IMR-90 (cell line): Measurements from ENCODE around the gene CYP26A1. TPM values are rescaled to one million over a fixed set of nuclear protein-coding genes. Genes with fewer than 3 reads are reported as not detected.

Experiments used
- ATAC-seq: fragments of 200-7000 bp; cut with Tn5 transposase; 2 replicates; pipeline ENCODE4 v1.9.1; 2020; ENCODE audit warnings: low read depth, mild to moderate bottlenecking, moderate library complexity
- BruUV-seq: library from RNA; stranded (reverse); fragments of 400-500 nt; replicated peaks from 2 replicates; lab custom pipeline; 2021; lab: Mats Ljungman, UMichigan
- CTCF ChIA-PET: fragments of 300-600 bp; formaldehyde crosslinking; extraction: SDS; loops from one replicate; lab custom pipeline; 2021; ENCODE audit warnings: antibody characterized with exemption; lab: Yijun Ruan, JAX
- POLR2A ChIA-PET: fragments of 300-600 bp; sonication (Branson Sonifier 250); formaldehyde crosslinking; loops from one replicate; lab custom pipeline; 2022; ENCODE audit warnings: antibody characterized with exemption; ENCODE audit not compliant: unreplicated experiment; lab: Charles Lee
- DNase-seq: peaks from one replicate; pipeline ENCODE4 v3.0.0; 2013
- H2AFZ ChIP-seq: replicated peaks from 2 replicates; pipeline ENCODE3; 2013; ENCODE audit warnings: low read length, mild to moderate bottlenecking; ENCODE audit not compliant: poor library complexity
- H2AK5ac ChIP-seq: 2 replicates; pipeline ENCODE4 v1.6.1; 2013; ENCODE audit warnings: low read depth, low read length, inconsistent platforms
- H2AK9ac ChIP-seq: replicated peaks from 2 replicates; pipeline ENCODE3; 2013; ENCODE audit warnings: mild to moderate bottlenecking, low read depth, low read length, moderate library complexity; ENCODE audit not compliant: poor library complexity
- H2BK120ac ChIP-seq: 2 replicates; pipeline ENCODE4 v1.6.1; 2013; ENCODE audit warnings: low read depth, low read length, inconsistent platforms
- H2BK15ac ChIP-seq: 3 replicates; pipeline ENCODE4 v1.6.1; 2013; ENCODE audit warnings: low read depth, low read length, inconsistent platforms
- H2BK20ac ChIP-seq: 2 replicates; pipeline ENCODE4 v1.6.1; 2013; ENCODE audit warnings: low read depth, mild to moderate bottlenecking, inconsistent platforms, low read length, moderate library complexity
- H2BK5ac ChIP-seq: 2 replicates; pipeline ENCODE4 v1.6.1; 2013; ENCODE audit warnings: mild to moderate bottlenecking, low read depth, low read length, inconsistent platforms; ENCODE audit not compliant: poor library complexity, severe bottlenecking
- H3K14ac ChIP-seq: replicated peaks from 2 replicates; pipeline ENCODE4 v1.6.1; 2013; ENCODE audit warnings: low read depth, low read length, inconsistent platforms
- H3K18ac ChIP-seq: 2 replicates; pipeline ENCODE4 v1.6.1; 2013; ENCODE audit warnings: low read depth, low read length, control low read depth
- H3K23ac ChIP-seq: 2 replicates; pipeline ENCODE4 v1.6.1; 2013; ENCODE audit warnings: low read depth, low read length, inconsistent platforms
- H3K27ac ChIP-seq: 2 replicates; pipeline ENCODE4 v1.5.1; 2013; ENCODE audit warnings: mild to moderate bottlenecking, control low read depth, low read length; ENCODE audit not compliant: insufficient read depth
- H3K27me3 ChIP-seq: 2 replicates; pipeline ENCODE4 v1.6.1; 2013; ENCODE audit warnings: low read length; ENCODE audit not compliant: control insufficient read depth, insufficient read depth
- H3K36me3 ChIP-seq: 2 replicates; pipeline ENCODE4 v1.6.1; 2013; ENCODE audit warnings: low read length, mixed read lengths; ENCODE audit not compliant: control insufficient read depth, insufficient read depth
- H3K4ac ChIP-seq: 2 replicates; pipeline ENCODE4 v1.6.1; 2013; ENCODE audit warnings: low read depth, low read length, inconsistent platforms
- H3K4me1 ChIP-seq: 2 replicates; pipeline ENCODE4 v1.6.1; 2013; ENCODE audit warnings: low read length, mixed read lengths; ENCODE audit not compliant: control insufficient read depth, insufficient read depth
- H3K4me2 ChIP-seq: 2 replicates; pipeline ENCODE4 v1.6.1; 2013; ENCODE audit warnings: low read depth, mild to moderate bottlenecking, control low read depth, low read length, moderate library complexity
- H3K4me3 ChIP-seq: 2 replicates; pipeline ENCODE4 v1.5.1; 2013; ENCODE audit warnings: low read depth, mild to moderate bottlenecking, control low read depth, low read length, moderate library complexity; ENCODE audit not compliant: insufficient read depth
- H3K56ac ChIP-seq: 2 replicates; pipeline ENCODE4 v1.6.1; 2013; ENCODE audit warnings: low read length, inconsistent platforms; ENCODE audit not compliant: insufficient read depth; ENCODE audit errors: extremely low read depth
- H3K79me1 ChIP-seq, 2 experiments: 2 replicates each; pipeline ENCODE4 v1.6.1; 2013; ENCODE audit warnings: low read length in 2 of 2, inconsistent platforms in 1 of 2, low read depth in 1 of 2
- H3K9ac ChIP-seq: 2 replicates; pipeline ENCODE4 v1.6.1; 2013; ENCODE audit warnings: low read depth, low read length, control low read depth
- H3K9me1 ChIP-seq: 2 replicates; pipeline ENCODE4 v1.6.1; 2013; ENCODE audit warnings: low read length, inconsistent platforms; ENCODE audit not compliant: insufficient read depth
- H3K9me3 ChIP-seq: 2 replicates; pipeline ENCODE4 v1.6.1; 2013; ENCODE audit warnings: low read length; ENCODE audit not compliant: control insufficient read depth, insufficient read depth
- H4K20me1 ChIP-seq: 2 replicates; pipeline ENCODE4 v1.6.1; 2013; ENCODE audit warnings: low read length, inconsistent platforms; ENCODE audit not compliant: insufficient read depth
- H4K5ac ChIP-seq: 2 replicates; pipeline ENCODE4 v1.6.1; 2013; ENCODE audit warnings: mild to moderate bottlenecking, low read depth, low read length, control low read depth
- H4K8ac ChIP-seq, 2 experiments: 2 replicates each; pipeline ENCODE4 v1.6.1; 2013; ENCODE audit warnings: low read depth in 2 of 2, low read length in 2 of 2, control low read depth in 1 of 2, inconsistent platforms in 1 of 2
- H4K91ac ChIP-seq: 2 replicates; pipeline ENCODE4 v1.6.1; 2013; ENCODE audit warnings: low read depth, low read length, inconsistent platforms; ENCODE audit not compliant: insufficient read depth
- BHLHE40 ChIP-seq: fragments of 150-350 bp; IDR thresholded peaks from 2 replicates; pipeline ENCODE4 v1.6.1; 2016; ENCODE audit warnings: mild to moderate bottlenecking, low read depth, low read length
- CEBPB ChIP-seq: IDR thresholded peaks from 2 replicates; pipeline ENCODE4 v1.6.1; 2012; ENCODE audit warnings: low read depth, low read length, improper control_type of control experiment
- CHD1 ChIP-seq: IDR thresholded peaks from 2 replicates; pipeline ENCODE4 v1.6.1; 2012; ENCODE audit warnings: low read depth, low read length, improper control_type of control experiment
- ELK1 ChIP-seq: fragments of 150-350 bp; IDR thresholded peaks from 2 replicates; pipeline ENCODE4 v1.6.1; 2016; ENCODE audit warnings: low read depth, mild to moderate bottlenecking, low read length, moderate library complexity, borderline replicate concordance
- FOS ChIP-seq: fragments of 150-350 bp; IDR thresholded peaks from 2 replicates; pipeline ENCODE4 v1.6.1; 2016; ENCODE audit warnings: low read depth, low read length
- MAFK ChIP-seq: IDR thresholded peaks from 2 replicates; pipeline ENCODE4 v1.6.1; 2012; ENCODE audit warnings: low read depth, low read length, improper control_type of control experiment
- MAZ ChIP-seq: IDR thresholded peaks from 2 replicates; pipeline ENCODE4 v1.6.1; 2012; ENCODE audit warnings: low read depth, mild to moderate bottlenecking, low read length, improper control_type of control experiment, moderate library complexity, borderline replicate concordance
- MXI1 ChIP-seq: IDR thresholded peaks from 2 replicates; pipeline ENCODE4 v1.6.1; 2012; ENCODE audit warnings: low read depth, mild to moderate bottlenecking, low read length, moderate library complexity, borderline replicate concordance
- NFE2L2 ChIP-seq: fragments of 150-350 bp; IDR thresholded peaks from 2 replicates; pipeline ENCODE4 v1.6.1; 2016; ENCODE audit warnings: low read depth, mild to moderate bottlenecking, low read length
- POLR2A ChIP-seq: IDR thresholded peaks from 2 replicates; pipeline ENCODE4 v1.6.1; 2012; ENCODE audit warnings: mild to moderate bottlenecking, low read depth, low read length
- RAD21 ChIP-seq: IDR thresholded peaks from 2 replicates; pipeline ENCODE4 v1.6.1; 2012; ENCODE audit warnings: low read length, improper control_type of control experiment
- RCOR1 ChIP-seq: IDR thresholded peaks from 2 replicates; pipeline ENCODE4 v1.6.1; 2012; ENCODE audit warnings: mild to moderate bottlenecking, low read length, improper control_type of control experiment; ENCODE audit not compliant: insufficient replicate concordance
- RFX5 ChIP-seq: IDR thresholded peaks from 2 replicates; pipeline ENCODE4 v1.8.0; 2012; ENCODE audit warnings: low read depth, mild to moderate bottlenecking, low read length, moderate library complexity
- SMC3 ChIP-seq: fragments of 150-350 bp; IDR thresholded peaks from 2 replicates; pipeline ENCODE4 v1.6.1; 2016; ENCODE audit warnings: low read depth, mild to moderate bottlenecking, antibody characterized with exemption, low read length, moderate library complexity
- WGBS, 2 experiments: methylation state at CpG; one replicate each; pipeline versions ENCODE4 v1.1.5 to v1.1.7; 2013; ENCODE audit warnings: missing lambda C conversion rate in 2 of 2; ENCODE audit not compliant: insufficient read length in 1 of 2; ENCODE audit errors: extremely low coverage in 2 of 2; 5-methylcytosine and 5-hydroxymethylcytosine counted together
- dilution Hi-C: fragments of 300-500 bp; cut with HindIII; formaldehyde crosslinking; loops from one replicate; pipeline ENCODE4 v1.14.3; 2018; ENCODE audit warnings: low sequenced_read_pairs; ENCODE audit not compliant: unreplicated experiment
- in situ Hi-C: fragments of 300-500 bp; cut with MboI; formaldehyde crosslinking; loops from 3 replicates; pipeline ENCODE4 v1.14.3; 2019; ENCODE audit warnings: low sequenced_read_pairs, inconsistent platforms, mixed read lengths
- intact Hi-C: fragments of 100-400 bp; cut with micrococcal nuclease; formaldehyde crosslinking; loops from 2 replicates; pipeline ENCODE4 v1.10.0; 2022
- polyA plus RNA-seq, 3 experiments: library from polyadenylated mRNA; depleted of rRNA; stranded (reverse); fragments of >200 nt; gene quantifications; 2 replicates each; pipeline ENCODE4 v1.2.3, GENCODE V29; 2012; ENCODE audit warnings: low replicate concordance in 1 of 3
- total RNA-seq: library from RNA; depleted of rRNA; stranded (reverse); fragments of >200 nt; gene quantifications from 2 replicates; pipeline ENCODE4 v1.2.3, GENCODE V29; 2012
- TF ChIP-seq, protein P1 (sequence below): fragments of 150-350 bp; IDR thresholded peaks from 2 replicates; pipeline ENCODE4 v1.6.1; 2017; ENCODE audit warnings: mild to moderate bottlenecking, antibody characterized with exemption, low read length, low read depth

The CYP26A1 gene
- total and polyA plus RNA-seq, 2 of the 4 experiments (the other 2 are of a cell fraction): 0.15 TPM; not detected in 1

DNA sequence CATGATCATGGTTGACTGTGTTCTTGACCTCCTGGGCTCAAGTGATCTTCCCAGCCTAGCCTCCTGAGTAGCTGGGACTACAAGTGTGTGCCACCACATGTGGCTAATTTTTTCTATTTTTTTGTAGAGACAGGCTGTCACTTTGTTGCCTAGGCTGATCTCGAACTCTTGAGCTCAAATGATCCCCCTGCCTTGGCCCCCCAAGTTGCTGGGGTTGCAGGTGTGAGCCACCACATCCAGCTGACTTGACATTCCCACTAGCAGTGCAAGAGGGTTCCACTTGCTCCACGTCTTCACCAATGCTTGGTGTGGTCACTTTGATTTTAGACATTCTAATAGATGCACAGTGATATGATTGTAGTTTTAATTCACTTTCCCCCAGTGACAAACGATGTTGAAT is 25.1 kb downstream of the CYP26A1 start:
- TF ChIP-seq CHD1 (no peak), CEBPB (no peak), RCOR1 (no peak), MXI1 (no peak), SMC3 (no peak), RAD21 (no peak), NFE2L2 (no peak), RFX5 (no peak), ELK1 (no peak), MAZ (no peak), POLR2A (no peak), MAFK (no peak), BHLHE40 (no peak), FOS (no peak)
- TF ChIP-seq, protein P1, sequence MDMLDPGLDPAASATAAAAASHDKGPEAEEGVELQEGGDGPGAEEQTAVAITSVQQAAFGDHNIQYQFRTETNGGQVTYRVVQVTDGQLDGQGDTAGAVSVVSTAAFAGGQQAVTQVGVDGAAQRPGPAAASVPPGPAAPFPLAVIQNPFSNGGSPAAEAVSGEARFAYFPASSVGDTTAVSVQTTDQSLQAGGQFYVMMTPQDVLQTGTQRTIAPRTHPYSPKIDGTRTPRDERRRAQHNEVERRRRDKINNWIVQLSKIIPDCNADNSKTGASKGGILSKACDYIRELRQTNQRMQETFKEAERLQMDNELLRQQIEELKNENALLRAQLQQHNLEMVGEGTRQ: no peak
- peaks cover 9% of the 10 kb centered on the region for H3K27me3 ChIP-seq
- WGBS, 2 experiments: no CpG with 5 or more reads among the region's 3 CpGs
- no peak overlapping the region for H2BK15ac ChIP-seq
- H2BK20ac ChIP-seq: no peak overlapping the region
- no peak overlapping the region for H3K9ac ChIP-seq
- no peak overlapping the region for H3K18ac ChIP-seq
- H3K4ac ChIP-seq: no peak overlapping the region
- no peak overlapping the region for H3K14ac ChIP-seq
- no peaks in the 10 kb centered on the region; the same call in 1 of the 2 replicates for H3K9me1 ChIP-seq
- H4K8ac ChIP-seq: no peak overlapping the region
- no peaks in the 10 kb centered on the region for H3K36me3 ChIP-seq
- H3K23ac ChIP-seq: no peak overlapping the region
- no peak overlapping the region for H2AK9ac ChIP-seq
- BruUV-seq: no TSS peak
- H3K9me3 ChIP-seq: no peaks in the 10 kb centered on the region
- H4K91ac ChIP-seq: no peak overlapping the region
- H3K4me2 ChIP-seq: no peak overlapping the region
- intact Hi-C loops (no loop called here), dilution Hi-C loops (no loop called here), in situ Hi-C loops (no loop called here)
- no peak overlapping the region for H3K27ac ChIP-seq
- no peak overlapping the region for H3K56ac ChIP-seq
- H4K20me1 ChIP-seq: no peaks in the 10 kb centered on the region
- no peak overlapping the region for H2AFZ ChIP-seq
- no peak overlapping the region for H2BK120ac ChIP-seq
- H2BK5ac ChIP-seq: no peak overlapping the region
- H3K4me3 ChIP-seq: no peak overlapping the region
- no peak for ATAC-seq
- no peak overlapping the region for H4K5ac ChIP-seq
- POLR2A ChIA-PET: no interaction called here
- no peak overlapping the region for H2AK5ac ChIP-seq
- CTCF ChIA-PET: no interaction called here
- no peaks in the 10 kb centered on the region for H3K4me1 ChIP-seq
- no peak for DNase-seq
- no peaks in the 10 kb centered on the region for H3K79me1 ChIP-seq
